ENCODE results near the gene IGFALS.

The IGFALS gene

GRCh38 chr16:1775006-1775845, 18.3 kb downstream of the IGFALS start:
- DNase-seq = no peak

GRCh38 chr16:1774448-1774780, 19.1 kb downstream of the IGFALS start:
- DNase-seq = no peak

- no peak for DNase-seq
Observed at GRCh38 chr16:1773703-1774447, 19.6 kb downstream of the IGFALS start.

GRCh38 chr16:1772908-1773702, 20.4 kb downstream of the IGFALS start, which contains the start of gene MRPS34:
TSS of gene MRPS34 (minus strand) at chr16:1773134. CDS start at chr16:1773119, 15 bp downstream.
- peak; percentile 33 to 84 for DNase-seq

- DNase-seq = no peak
Observed at GRCh38 chr16:1772362-1772907, 21.1 kb downstream of the IGFALS start, which contains the start of gene EME2. TSS of gene EME2 (plus strand) at chr16:1772810. CDS start at chr16:1773228, 418 bp downstream.

- DNase-seq = no peak
Observed at GRCh38 chr16:1771864-1772361, 21.6 kb downstream of the IGFALS start.

GRCh38 chr16:1771188-1771863, 22.2 kb downstream of the IGFALS start, which contains the start of gene NME3:
TSS of gene NME3 (minus strand) at chr16:1771543. CDS start at chr16:1771534, 9 bp downstream.
- peak; percentile 13 to 63 for DNase-seq

- peak in 1 of 2 experiments; percentile 49 for DNase-seq
Observed at GRCh38 chr16:1770328-1771187, 22.9 kb downstream of the IGFALS start.

- no peak for DNase-seq
Observed at GRCh38 chr16:1769402-1770300, 23.9 kb downstream of the IGFALS start.

- DNase-seq = no peak
Observed at GRCh38 chr16:1768767-1769401, 24.6 kb downstream of the IGFALS start.

- no peak for DNase-seq
Observed at GRCh38 chr16:1768061-1768766, 25.3 kb downstream of the IGFALS start.

GRCh38 chr16:1767116-1767994, 26.1 kb downstream of the IGFALS start:
- no peak for DNase-seq

GRCh38 chr16:1766701-1767100, 26.8 kb downstream of the IGFALS start:
- no peak for DNase-seq

GRCh38 chr16:1766231-1766630, 27.3 kb downstream of the IGFALS start:
- DNase-seq = no peak

- no peak for DNase-seq
Observed at GRCh38 chr16:1765826-1766225, 27.7 kb downstream of the IGFALS start.

GRCh38 chr16:1764971-1765370, 28.5 kb downstream of the IGFALS start:
- no peak for DNase-seq
